ENCODE measurements around the gene NEK7.

Gene NEK7

DNA sequence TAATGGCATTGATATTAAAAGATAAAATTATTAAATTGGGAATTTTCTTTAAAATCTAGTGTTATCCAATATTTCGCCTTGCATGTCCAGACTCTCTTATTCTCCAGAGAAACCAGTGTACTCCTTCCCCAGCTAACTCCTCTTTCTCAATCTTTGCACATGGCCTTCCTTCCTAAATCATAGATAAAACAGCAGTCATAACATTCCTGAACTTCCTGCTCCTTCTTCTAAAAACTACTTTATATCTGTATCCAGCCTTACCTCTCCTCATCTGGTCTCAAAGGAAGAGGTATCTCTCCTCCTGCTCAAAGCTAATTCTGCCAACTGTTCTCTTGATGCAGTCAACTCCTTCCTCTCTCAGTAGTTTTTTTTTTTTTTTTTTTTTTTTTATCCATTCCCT lies 39.5 kb upstream of the NEK7 start:
- no peak for TF ChIP-seq CTCF (conservative IDR thresholded peaks at IDR 0.05; ENCODE audit: low read depth, low read length)
- no peak for DNase-seq (ENCODE audit: low read depth)
- H3K4me3 ChIP-seq (ENCODE audit: low read length): no peak overlapping the region

DNA sequence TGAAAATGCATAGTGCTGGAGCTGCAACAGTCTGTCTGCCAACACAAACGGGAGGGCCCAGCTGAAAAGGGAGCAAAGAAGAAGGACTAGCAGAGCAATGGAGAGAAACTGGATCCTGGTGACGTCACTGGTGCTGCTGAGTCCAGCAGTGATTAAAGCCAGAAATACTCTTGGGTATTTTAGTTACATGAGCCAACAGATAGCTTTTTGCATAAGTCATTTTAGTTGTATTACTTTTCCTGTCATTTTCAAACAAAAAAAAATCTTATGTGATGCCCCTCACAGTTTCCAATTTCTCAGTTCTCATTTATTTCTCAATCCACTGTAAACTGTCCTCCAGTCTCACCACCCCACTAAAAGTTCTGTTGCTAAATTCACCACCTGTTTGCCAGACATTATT lies 38.7 kb upstream of the NEK7 start:
- H3K4me3 ChIP-seq (ENCODE audit: low read length): no peak overlapping the region
- DNase-seq (ENCODE audit: low read depth): no peak
- no peak for TF ChIP-seq CTCF (conservative IDR thresholded peaks at IDR 0.05; ENCODE audit: low read depth, low read length)

GRCh38 chr1:198119906-198120305 lies 36.9 kb upstream of the NEK7 start:
- H3K4me3 ChIP-seq (ENCODE audit: low read length): no peak overlapping the region
- DNase-seq (ENCODE audit: low read depth): no peak
- TF ChIP-seq CTCF (conservative IDR thresholded peaks at IDR 0.05; ENCODE audit: low read depth, low read length): no peak

- H3K4me3 ChIP-seq (ENCODE audit: low read length): no peak overlapping the region
- DNase-seq (ENCODE audit: low read depth): no peak
- TF ChIP-seq CTCF (conservative IDR thresholded peaks at IDR 0.05; ENCODE audit: low read depth, low read length): no peak
These were observed 35.6 kb upstream of the NEK7 start for GRCh38 chr1:198121056-198121826.

DNA sequence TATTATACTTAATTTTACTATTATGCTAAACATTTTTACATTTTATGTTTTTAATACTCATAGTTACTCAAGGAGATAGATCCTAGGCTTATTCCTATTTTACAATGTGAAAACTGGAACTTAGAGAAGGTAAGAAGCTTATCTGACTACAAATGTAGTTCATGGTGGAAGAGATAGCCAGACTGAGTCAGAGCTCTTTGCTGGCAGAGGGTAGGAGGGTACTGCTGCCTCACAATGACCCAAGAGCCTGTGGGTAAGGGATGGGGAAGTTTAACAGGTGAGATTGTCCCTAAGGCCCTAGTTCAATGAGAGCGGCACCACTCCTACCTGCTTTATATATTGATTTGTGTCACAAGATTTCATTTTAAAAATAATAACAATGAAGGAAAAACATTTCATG lies 34.1 kb upstream of the NEK7 start:
- TF ChIP-seq CTCF (conservative IDR thresholded peaks at IDR 0.05; ENCODE audit: low read depth, low read length): no peak
- H3K4me3 ChIP-seq (ENCODE audit: low read length): no peak overlapping the region
- no peak for DNase-seq (ENCODE audit: low read depth)

DNA sequence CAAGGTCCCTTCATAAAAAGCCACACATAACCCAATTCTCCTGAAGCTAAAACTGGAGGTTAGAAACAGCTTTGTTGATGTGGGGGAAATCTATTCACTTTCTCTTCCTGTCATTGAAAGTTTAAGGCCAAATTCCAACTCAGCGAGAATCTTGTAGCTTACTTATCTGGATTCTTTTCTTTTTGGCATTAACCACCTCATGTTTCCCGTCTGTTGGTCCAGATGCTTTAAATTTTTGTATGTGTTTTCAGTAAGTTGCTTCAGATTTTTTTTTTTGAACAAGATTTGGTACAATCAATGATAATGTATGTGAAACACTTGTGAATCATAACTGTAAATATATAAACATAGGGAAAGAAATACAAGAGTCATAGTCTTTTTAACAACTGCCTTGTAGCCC lies 33.7 kb upstream of the NEK7 start:
- DNase-seq (ENCODE audit: low read depth): no peak
- no peak overlapping the region for H3K4me3 ChIP-seq (ENCODE audit: low read length)
- TF ChIP-seq CTCF (conservative IDR thresholded peaks at IDR 0.05; ENCODE audit: low read depth, low read length): no peak

- no peak for TF ChIP-seq CTCF (conservative IDR thresholded peaks at IDR 0.05; ENCODE audit: low read depth, low read length)
- DNase-seq (ENCODE audit: low read depth): no peak
- H3K4me3 ChIP-seq (ENCODE audit: low read length): no peak overlapping the region
These were observed 32.1 kb upstream of the NEK7 start for GRCh38 chr1:198124673-198125072.
